Ovary (tissue), 3 donors: ENCODE results near the gene PRG2.

Experiments
- EP300 ChIP-seq: sonication (generic); formaldehyde crosslinking; IDR thresholded peaks from one replicate; pipeline ENCODE4 v1.6.1; 2017; ENCODE audit warnings: antibody characterized with exemption
- TF ChIP-seq, protein P1 (sequence below), 3 donors: fragments of 450-650 bp in 2 of 3; fragments of 200-600 bp in 1 of 3; IDR thresholded peaks; one replicate each; pipeline versions ENCODE4 v1.5.1 to v1.8.0; 2016 to 2022; ENCODE audit warnings: antibody characterized with exemption in 3 of 3, mild to moderate bottlenecking in 1 of 3
- donor health status: DM: no; HTN: no; CAD: no.

DNA sequence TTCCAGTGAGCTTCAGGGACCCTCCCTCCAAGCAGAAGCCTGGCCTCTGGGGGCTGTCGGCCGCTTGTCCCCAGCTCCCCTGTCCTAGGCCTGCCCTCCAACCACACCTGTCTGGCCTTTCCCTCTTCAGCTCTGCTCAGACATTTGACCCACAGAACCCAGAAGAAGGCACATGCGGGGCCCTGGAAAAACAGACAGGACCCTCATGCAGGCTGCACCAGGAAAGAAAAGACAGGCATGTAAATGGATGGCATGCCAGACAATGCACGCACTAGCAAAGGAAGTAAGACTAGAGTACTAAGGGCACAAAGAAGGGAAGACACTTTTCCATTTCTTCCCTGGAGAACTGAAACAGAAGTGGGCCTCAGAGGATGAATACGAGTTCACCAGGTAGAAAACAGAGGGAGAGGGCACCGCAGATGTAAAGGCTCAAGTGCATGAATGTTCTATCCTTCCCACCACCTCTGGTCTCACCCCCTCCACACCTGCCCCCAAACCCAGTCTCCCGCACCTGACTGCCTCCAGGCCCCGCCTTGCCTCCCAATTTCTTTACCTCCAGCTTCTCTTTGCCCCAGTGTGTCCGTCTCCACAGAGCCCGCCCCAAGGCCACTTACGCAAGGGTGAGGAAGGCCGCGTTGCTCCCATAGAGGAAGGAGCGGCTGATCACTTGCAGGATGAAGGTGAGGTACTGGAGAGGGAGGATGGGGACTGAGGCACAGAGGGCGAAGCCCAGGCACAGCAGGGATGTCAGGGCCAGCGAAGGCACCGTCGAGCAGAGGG, 19.1 kb upstream of the PRG2 start:
- TF ChIP-seq, protein P1, sequence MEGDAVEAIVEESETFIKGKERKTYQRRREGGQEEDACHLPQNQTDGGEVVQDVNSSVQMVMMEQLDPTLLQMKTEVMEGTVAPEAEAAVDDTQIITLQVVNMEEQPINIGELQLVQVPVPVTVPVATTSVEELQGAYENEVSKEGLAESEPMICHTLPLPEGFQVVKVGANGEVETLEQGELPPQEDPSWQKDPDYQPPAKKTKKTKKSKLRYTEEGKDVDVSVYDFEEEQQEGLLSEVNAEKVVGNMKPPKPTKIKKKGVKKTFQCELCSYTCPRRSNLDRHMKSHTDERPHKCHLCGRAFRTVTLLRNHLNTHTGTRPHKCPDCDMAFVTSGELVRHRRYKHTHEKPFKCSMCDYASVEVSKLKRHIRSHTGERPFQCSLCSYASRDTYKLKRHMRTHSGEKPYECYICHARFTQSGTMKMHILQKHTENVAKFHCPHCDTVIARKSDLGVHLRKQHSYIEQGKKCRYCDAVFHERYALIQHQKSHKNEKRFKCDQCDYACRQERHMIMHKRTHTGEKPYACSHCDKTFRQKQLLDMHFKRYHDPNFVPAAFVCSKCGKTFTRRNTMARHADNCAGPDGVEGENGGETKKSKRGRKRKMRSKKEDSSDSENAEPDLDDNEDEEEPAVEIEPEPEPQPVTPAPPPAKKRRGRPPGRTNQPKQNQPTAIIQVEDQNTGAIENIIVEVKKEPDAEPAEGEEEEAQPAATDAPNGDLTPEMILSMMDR (IDR thresholded peaks at IDR 0.05): no peak
- no peak for TF ChIP-seq EP300
